NCI-H187 (cell line): Measurements from ENCODE around the gene PID1.

Source experiments
- DNase-seq, 2 experiments: peaks; one replicate each; lab custom pipeline; 2025; lab: John Stamatoyannopoulos, UW

Gene PID1

GRCh38 chr2:229261076-229261475 is 10.0 kb downstream of the PID1 start:
- DNase-seq: no peak

GRCh38 chr2:229257985-229258384 is 13.1 kb downstream of the PID1 start:
- no peak for DNase-seq

GRCh38 chr2:229256376-229256775 is 14.7 kb downstream of the PID1 start:
- no peak for DNase-seq

- DNase-seq: no peak
Measured at GRCh38 chr2:229254206-229254605, 16.9 kb downstream of the PID1 start.

- DNase-seq: no peak
Measured at GRCh38 chr2:229252996-229253395, 18.1 kb downstream of the PID1 start.

GRCh38 chr2:229252280-229252679 is 18.8 kb downstream of the PID1 start:
- DNase-seq: no peak

- no peak for DNase-seq
Measured at GRCh38 chr2:229249536-229249935, 21.6 kb downstream of the PID1 start.

- no peak for DNase-seq
Measured at GRCh38 chr2:229246334-229246733, 24.8 kb downstream of the PID1 start.

GRCh38 chr2:229244975-229245374 is 26.1 kb downstream of the PID1 start:
- DNase-seq: no peak

GRCh38 chr2:229243890-229244560 is 27.1 kb downstream of the PID1 start:
- DNase-seq: no peak

GRCh38 chr2:229240984-229241491 is 30.0 kb downstream of the PID1 start:
- DNase-seq: no peak

- DNase-seq: no peak
Measured at GRCh38 chr2:229239021-229239420, 32.1 kb downstream of the PID1 start.

GRCh38 chr2:229237270-229237669 is 33.8 kb downstream of the PID1 start:
- no peak for DNase-seq

GRCh38 chr2:229235131-229235914 is 35.8 kb downstream of the PID1 start:
- DNase-seq: no peak

- DNase-seq: no peak
Measured at GRCh38 chr2:229231885-229232284, 39.2 kb downstream of the PID1 start.

- DNase-seq: no peak
Measured at GRCh38 chr2:229231328-229231868, 39.7 kb downstream of the PID1 start.

- no peak for DNase-seq
Measured at GRCh38 chr2:229230911-229231310, 40.2 kb downstream of the PID1 start.

GRCh38 chr2:229230256-229230655 is 40.8 kb downstream of the PID1 start:
- DNase-seq: no peak

GRCh38 chr2:229226382-229226781 is 44.7 kb downstream of the PID1 start:
- DNase-seq: no peak

GRCh38 chr2:229223107-229223506 is 48.0 kb downstream of the PID1 start:
- no peak for DNase-seq

GRCh38 chr2:229221641-229222040 is 49.4 kb downstream of the PID1 start:
- DNase-seq: no peak

GRCh38 chr2:229220254-229220653 is 50.8 kb downstream of the PID1 start:
- no peak for DNase-seq

GRCh38 chr2:229218329-229218921 is 52.7 kb downstream of the PID1 start:
- DNase-seq: no peak
